Measurements from ENCODE around the gene PGS1. TPM values are rescaled to one million over a fixed set of nuclear protein-coding genes. Genes with fewer than 3 reads are reported as not detected.

PGS1 gene
- total RNA-seq, 1 donor from 2014 or later: 45.2 TPM

GRCh38 chr17:78472035-78472905, 93.8 kb downstream of the PGS1 start:
- no peaks in the 10 kb centered on the region for H3K27me3 ChIP-seq
- peak overlapping the region; percentile 53 for H3K27ac Mint-ChIP-seq
- H3F3A ChIP-seq (ENCODE audit: low read depth): no peaks in the 10 kb centered on the region
- no peaks in the 10 kb centered on the region for H3K36me3 Mint-ChIP-seq
- TF ChIP-seq EZH2phosphoT487 (IDR thresholded peaks at IDR 0.05): no peak
- TF ChIP-seq EZH2 (IDR thresholded peaks at IDR 0.05): no peak
- TF ChIP-seq, protein P1, sequence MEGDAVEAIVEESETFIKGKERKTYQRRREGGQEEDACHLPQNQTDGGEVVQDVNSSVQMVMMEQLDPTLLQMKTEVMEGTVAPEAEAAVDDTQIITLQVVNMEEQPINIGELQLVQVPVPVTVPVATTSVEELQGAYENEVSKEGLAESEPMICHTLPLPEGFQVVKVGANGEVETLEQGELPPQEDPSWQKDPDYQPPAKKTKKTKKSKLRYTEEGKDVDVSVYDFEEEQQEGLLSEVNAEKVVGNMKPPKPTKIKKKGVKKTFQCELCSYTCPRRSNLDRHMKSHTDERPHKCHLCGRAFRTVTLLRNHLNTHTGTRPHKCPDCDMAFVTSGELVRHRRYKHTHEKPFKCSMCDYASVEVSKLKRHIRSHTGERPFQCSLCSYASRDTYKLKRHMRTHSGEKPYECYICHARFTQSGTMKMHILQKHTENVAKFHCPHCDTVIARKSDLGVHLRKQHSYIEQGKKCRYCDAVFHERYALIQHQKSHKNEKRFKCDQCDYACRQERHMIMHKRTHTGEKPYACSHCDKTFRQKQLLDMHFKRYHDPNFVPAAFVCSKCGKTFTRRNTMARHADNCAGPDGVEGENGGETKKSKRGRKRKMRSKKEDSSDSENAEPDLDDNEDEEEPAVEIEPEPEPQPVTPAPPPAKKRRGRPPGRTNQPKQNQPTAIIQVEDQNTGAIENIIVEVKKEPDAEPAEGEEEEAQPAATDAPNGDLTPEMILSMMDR (IDR thresholded peaks at IDR 0.05): no peak
- no peak overlapping the region for H3K4me2 ChIP-seq
- no peak overlapping the region for H3K4me3 Mint-ChIP-seq
- H3K79me2 ChIP-seq (ENCODE audit: low read depth): no peaks in the 10 kb centered on the region
- no peak for DNase-seq (ENCODE audit: low spot score)
- H3K9me3 Mint-ChIP-seq: peaks cover 4% of the 10 kb centered on the region
- H3K4me1 Mint-ChIP-seq: peaks cover 3% of the 10 kb centered on the region
- H3K4me1 ChIP-seq: no peaks in the 10 kb centered on the region
- no peak overlapping the region for H3K4me3 ChIP-seq
- no peaks in the 10 kb centered on the region for H3K36me3 ChIP-seq
- H4K20me1 ChIP-seq (ENCODE audit: low read depth): no peaks in the 10 kb centered on the region
- peak overlapping the region; percentile 50 for H2AFZ ChIP-seq (replicated peaks)
- peaks cover 4% of the 10 kb centered on the region for H3K27me3 Mint-ChIP-seq (ENCODE audit: insufficient read depth, low read depth)
- H3K9ac ChIP-seq: no peak overlapping the region
- no peaks in the 10 kb centered on the region for H3K9me3 ChIP-seq (ENCODE audit: low read depth)
- no peak overlapping the region for H3K27ac ChIP-seq

GRCh38 chr17:78473951-78474613, 95.6 kb downstream of the PGS1 start:
- Histone ChIP-seq H3K9ac (no peak overlapping the region), H3K27me3 (no peaks in the 10 kb centered on the region), H3K36me3 (no peaks in the 10 kb centered on the region), H3F3A (ENCODE audit: low read depth) (no peaks in the 10 kb centered on the region), H3K4me3 (no peak overlapping the region), H3K9me3 (ENCODE audit: low read depth) (no peaks in the 10 kb centered on the region), H3K4me1 (no peaks in the 10 kb centered on the region), H3K79me2 (ENCODE audit: low read depth) (no peaks in the 10 kb centered on the region), H3K27ac (no peak overlapping the region), H2AFZ (replicated peaks) (no peak overlapping the region), H4K20me1 (ENCODE audit: low read depth) (no peaks in the 10 kb centered on the region), H3K4me2 (no peak overlapping the region)
- H3K27me3 Mint-ChIP-seq (ENCODE audit: insufficient read depth, low read depth): peaks cover 4% of the 10 kb centered on the region
- H3K4me1 Mint-ChIP-seq: peaks cover 3% of the 10 kb centered on the region
- H3K27ac Mint-ChIP-seq: no peak overlapping the region
- TF ChIP-seq EZH2phosphoT487 (IDR thresholded peaks at IDR 0.05) (no peak), EZH2 (IDR thresholded peaks at IDR 0.05) (no peak)
- TF ChIP-seq, protein P1 (IDR thresholded peaks at IDR 0.05): no peak
- H3K36me3 Mint-ChIP-seq: no peaks in the 10 kb centered on the region
- H3K9me3 Mint-ChIP-seq: peaks cover 4% of the 10 kb centered on the region
- DNase-seq (ENCODE audit: low spot score): no peak
- H3K4me3 Mint-ChIP-seq: no peak overlapping the region

Small RNAs within 50 kb of the gene (small RNA-seq; reads per million reads assigned to genes)
- gene RF00415 (not detected), gene RN7SL236P (not detected)

Other genes starting within 250 kb of the PGS1 start
- 6.9 and 16.8 TPM in 2 replicates for gene TMC6, start 249.9 kb upstream of the PGS1 start, total RNA-seq (ENCODE audit: low replicate concordance)
- 0.09 TPM in 1 of 2 replicates, not detected in the other for gene TMC8, start 247.9 kb upstream of the PGS1 start, total RNA-seq (ENCODE audit: low replicate concordance)
- gene C17orf99, start 232.3 kb upstream of the PGS1 start, total RNA-seq (ENCODE audit: low replicate concordance): not detected in 2 replicates
- gene SYNGR2, start 210.1 kb upstream of the PGS1 start, total RNA-seq (ENCODE audit: low replicate concordance): 6.2 and 19.8 TPM in 2 replicates
- gene TK1, start 191.6 kb upstream of the PGS1 start, total RNA-seq (ENCODE audit: low replicate concordance): 27.3 and 61.7 TPM in 2 replicates
- 76.8 and 78.4 TPM in 2 replicates for gene AFMID, start 191.3 kb upstream of the PGS1 start, total RNA-seq (ENCODE audit: low replicate concordance)
- 144 and 169 TPM in 2 replicates for gene BIRC5, start 164.4 kb upstream of the PGS1 start, total RNA-seq (ENCODE audit: low replicate concordance)
- 0.09 TPM in 1 of 2 replicates, not detected in the other for gene TMEM235, start 147.0 kb upstream of the PGS1 start, total RNA-seq (ENCODE audit: low replicate concordance)
- gene SOCS3, start 18.6 kb upstream of the PGS1 start, total RNA-seq (ENCODE audit: low replicate concordance): 7.5 and 16.7 TPM in 2 replicates
- 0.03 TPM in 1 of 2 replicates, not detected in the other for gene DNAH17, start 198.7 kb downstream of the PGS1 start, total RNA-seq (ENCODE audit: low replicate concordance)